Natural killer cell (primary cell): Measurements from ENCODE around the gene KCNJ18. TPM values are rescaled to one million over a fixed set of nuclear protein-coding genes. Genes with fewer than 3 reads are reported as not detected.
"Not testable (repeated sequence)": the region's sequence is repeated elsewhere in the genome, so short reads cannot be mapped to it uniquely, and the experiment has no call there.

Experiments used
- ATAC-seq, 3 donors: fragments of 150-1000 bp in 2 of 3; fragments of 200-7000 bp in 1 of 3; cut with Tn5 transposase; 1 replicate in 1 of 3; 2 replicates in 2 of 3; pipeline ENCODE4 v1.10.0; 2021; ENCODE audit warnings: mild to moderate bottlenecking in 2 of 3, moderate library complexity in 2 of 3
- DNase-seq, 2 donors: peaks; one replicate each; pipeline versions ENCODE4 v3.0.0 to v3.0.0-alpha.2; 2013 to 2021; ENCODE audit warnings: mixed read lengths in 1 of 2
- H3K27ac ChIP-seq: one replicate; pipeline ENCODE4 v1.5.1; 2013; ENCODE audit warnings: mild to moderate bottlenecking, low read length
- H3K27me3 ChIP-seq: one replicate; pipeline ENCODE4 v1.6.1; 2013; ENCODE audit warnings: low read length; ENCODE audit not compliant: control insufficient read depth, insufficient read depth
- H3K36me3 ChIP-seq: one replicate; pipeline ENCODE4 v1.6.1; 2013; ENCODE audit warnings: low read length; ENCODE audit not compliant: control insufficient read depth, insufficient read depth
- H3K4me1 ChIP-seq: one replicate; pipeline ENCODE4 v1.6.1; 2013; ENCODE audit warnings: low read length; ENCODE audit not compliant: control insufficient read depth, insufficient read depth
- H3K4me3 ChIP-seq: one replicate; pipeline ENCODE4 v1.5.1; 2013; ENCODE audit warnings: low read length
- H3K9me3 ChIP-seq: one replicate; pipeline ENCODE4 v1.6.1; 2013; ENCODE audit warnings: low read length; ENCODE audit not compliant: control insufficient read depth, insufficient read depth
- H3K27ac Mint-ChIP-seq, 2 donors: one replicate each; pipeline ENCODE4 v1.8.0; 2022; ENCODE audit warnings: mild to moderate bottlenecking in 2 of 2, mixed read lengths in 2 of 2, moderate library complexity in 1 of 2
- H3K27me3 Mint-ChIP-seq, 2 donors: one replicate each; pipeline ENCODE4 v1.8.0; 2022; ENCODE audit warnings: low read depth in 2 of 2, mixed read lengths in 2 of 2
- H3K36me3 Mint-ChIP-seq: one replicate; pipeline ENCODE4 v1.8.0; 2022; ENCODE audit warnings: mixed read lengths
- H3K4me1 Mint-ChIP-seq, 2 donors: one replicate each; pipeline ENCODE4 v1.8.0; 2022; ENCODE audit warnings: mixed read lengths in 2 of 2
- H3K4me3 Mint-ChIP-seq: one replicate; pipeline ENCODE4 v1.8.0; 2022; ENCODE audit warnings: mild to moderate bottlenecking, moderate library complexity, mixed read lengths
- H3K9me3 Mint-ChIP-seq, 2 donors: one replicate each; pipeline ENCODE4 v1.8.0; 2022; ENCODE audit warnings: mixed read lengths in 2 of 2
- WGBS: methylation state at CpG from one replicate; pipeline ENCODE4 v1.1.7; 2013; ENCODE audit warnings: missing lambda C conversion rate; ENCODE audit not compliant: insufficient coverage; 5-methylcytosine and 5-hydroxymethylcytosine counted together
- intact Hi-C: fragments of 100-400 bp; cut with micrococcal nuclease; formaldehyde crosslinking; loops from one replicate; pipeline ENCODE4 v1.14.2; 2022
- total RNA-seq, 4 donors: library from RNA; stranded (reverse); fragments of 120-200 nt in 1 of 4; gene quantifications; one replicate each; pipeline versions ENCODE4 v1.2.3 to v1.2.4, GENCODE V29; 2013 to 2022

Gene KCNJ18
- total RNA-seq, 3 donors from 2014 or later (not counting 1 experiment from before 2014, with no cell fraction given) = not detected

- H3K27ac Mint-ChIP-seq, H3K27ac ChIP-seq, H3K27me3 Mint-ChIP-seq, DNase-seq, H3K9me3 Mint-ChIP-seq, H3K27me3 ChIP-seq, H3K4me1 Mint-ChIP-seq, H3K4me3 ChIP-seq, intact Hi-C loops, H3K4me3 Mint-ChIP-seq, H3K4me1 ChIP-seq, H3K36me3 ChIP-seq, H3K9me3 ChIP-seq, H3K36me3 Mint-ChIP-seq, ATAC-seq: not testable (repeated sequence)
- WGBS = 94% methylated on average over 2 of the region's 6 CpGs
Measured at GRCh38 chr17:21701090-21701489, 8.8 kb downstream of the KCNJ18 start.

GRCh38 chr17:21702029-21702428 lies 9.7 kb downstream of the KCNJ18 start:
- H3K4me1 ChIP-seq, DNase-seq, intact Hi-C loops, H3K4me3 ChIP-seq, H3K27ac ChIP-seq, H3K36me3 ChIP-seq, H3K4me1 Mint-ChIP-seq, H3K27me3 ChIP-seq, ATAC-seq, H3K9me3 Mint-ChIP-seq, H3K27ac Mint-ChIP-seq, H3K4me3 Mint-ChIP-seq, H3K9me3 ChIP-seq, H3K36me3 Mint-ChIP-seq, H3K27me3 Mint-ChIP-seq: not testable (repeated sequence)
- WGBS = 74% methylated on average over 7 of the region's 8 CpGs

- H3K27ac Mint-ChIP-seq, H3K27me3 ChIP-seq, DNase-seq, H3K27me3 Mint-ChIP-seq, H3K9me3 Mint-ChIP-seq, ATAC-seq, H3K36me3 ChIP-seq, H3K9me3 ChIP-seq, H3K27ac ChIP-seq, H3K4me1 ChIP-seq, H3K4me3 Mint-ChIP-seq, intact Hi-C loops, H3K4me1 Mint-ChIP-seq, H3K4me3 ChIP-seq, H3K36me3 Mint-ChIP-seq: not testable (repeated sequence)
- 89% methylated on average over 22 of the region's 22 CpGs for WGBS
Measured at GRCh38 chr17:21702521-21702920, 10.2 kb downstream of the KCNJ18 start.

- H3K36me3 ChIP-seq, H3K36me3 Mint-ChIP-seq, DNase-seq, H3K4me3 Mint-ChIP-seq, H3K4me1 ChIP-seq, H3K27ac ChIP-seq, H3K27ac Mint-ChIP-seq, intact Hi-C loops, H3K9me3 ChIP-seq, H3K4me3 ChIP-seq, H3K27me3 Mint-ChIP-seq, H3K27me3 ChIP-seq, H3K9me3 Mint-ChIP-seq, ATAC-seq, H3K4me1 Mint-ChIP-seq: not testable (repeated sequence)
- WGBS = 89% methylated on average over 33 of the region's 51 CpGs
Measured at GRCh38 chr17:21702940-21703640, 10.8 kb downstream of the KCNJ18 start.

DNA sequence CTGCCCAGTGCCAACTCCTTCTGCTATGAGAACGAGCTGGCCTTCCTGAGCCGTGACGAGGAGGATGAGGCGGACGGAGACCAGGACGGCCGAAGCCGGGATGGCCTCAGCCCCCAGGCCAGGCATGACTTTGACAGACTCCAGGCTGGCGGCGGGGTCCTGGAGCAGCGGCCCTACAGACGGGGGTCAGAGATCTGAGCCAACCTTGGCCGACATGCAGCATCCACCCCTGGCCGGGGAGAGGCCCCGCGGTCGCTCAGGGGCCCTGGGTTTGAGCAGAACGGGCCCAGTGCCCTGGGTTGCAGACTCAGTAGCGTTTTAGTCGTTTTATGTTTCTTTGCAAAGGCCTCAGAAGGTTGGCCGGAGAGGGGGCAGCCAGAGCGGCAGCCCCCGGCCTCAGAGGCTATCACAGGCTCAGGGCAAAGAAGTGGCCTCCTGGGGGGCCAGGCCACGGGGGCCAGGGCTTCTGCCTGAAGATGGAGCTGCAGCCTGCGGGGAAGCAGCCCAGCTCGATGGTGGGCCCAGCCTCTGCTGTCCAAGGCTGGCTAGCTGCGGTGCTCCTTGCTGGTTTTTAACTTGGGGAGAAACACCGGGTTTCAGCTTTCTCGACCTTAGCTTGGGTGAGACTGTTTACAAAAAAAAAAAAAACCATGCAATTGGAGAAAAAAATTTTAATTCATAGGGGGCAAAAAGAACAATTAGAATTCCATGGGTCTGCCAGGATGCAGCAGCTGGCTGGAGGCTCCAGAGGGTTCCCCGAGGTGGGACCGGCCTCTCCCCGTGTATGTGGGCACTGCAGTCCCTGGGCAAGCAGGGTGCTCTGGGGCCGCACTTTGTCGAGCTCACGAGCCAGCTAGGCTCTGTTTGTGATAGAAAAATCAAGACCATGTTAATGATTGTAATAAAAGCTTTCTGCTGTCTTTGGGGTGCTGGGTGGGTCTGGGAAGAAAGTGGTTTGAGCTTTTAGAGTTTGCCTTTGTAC lies 11.9 kb downstream of the KCNJ18 start:
- 90% methylated on average over 35 of the region's 35 CpGs for WGBS
- DNase-seq, H3K27ac ChIP-seq, ATAC-seq, H3K4me1 Mint-ChIP-seq, H3K36me3 Mint-ChIP-seq, H3K27me3 Mint-ChIP-seq, H3K4me3 ChIP-seq, H3K4me3 Mint-ChIP-seq, H3K27me3 ChIP-seq, H3K9me3 Mint-ChIP-seq, intact Hi-C loops, H3K27ac Mint-ChIP-seq, H3K36me3 ChIP-seq, H3K4me1 ChIP-seq, H3K9me3 ChIP-seq: not testable (repeated sequence)
